HCT116 (cell line): ENCODE results near the gene FCER2. TPM values are rescaled to one million over a fixed set of nuclear protein-coding genes. Genes with fewer than 3 reads are reported as not detected.

Experiments
- ATAC-seq: fragments of 200-7000 bp; cut with Tn5 transposase; 2 replicates; pipeline ENCODE4 v1.9.1; 2020; ENCODE audit warnings: mild to moderate bottlenecking, moderate library complexity
- BruUV-seq: library from RNA; stranded (reverse); fragments of 400-500 nt; replicated peaks from 2 replicates; lab custom pipeline; 2021; lab: Mats Ljungman, UMichigan
- CTCF ChIA-PET: fragments of 300-600 bp; sonication (Branson Sonifier 250); formaldehyde crosslinking; loops from one replicate; lab custom pipeline; 2021; ENCODE audit warnings: antibody characterized with exemption; lab: Charles Lee
- POLR2A ChIA-PET: fragments of 300-600, 350-600 bp; sonication (Branson Sonifier 250); formaldehyde crosslinking; loops from one replicate; lab custom pipeline; 2021; ENCODE audit warnings: antibody characterized with exemption; lab: Charles Lee
- RAD21 ChIA-PET, 2 experiments: fragments of 300-600 bp; sonication (Branson Sonifier 250); formaldehyde crosslinking; loops; one replicate each; lab custom pipeline; 2023; ENCODE audit warnings: low total read pairs in 2 of 2; ENCODE audit not compliant: uncharacterized antibody in 2 of 2, unreplicated experiment in 2 of 2, low non-redundant PET in 1 of 2; lab: Charles Lee
- DNase-seq: peaks from one replicate; pipeline ENCODE4 v3.0.0-alpha.2; 2010; ENCODE audit warnings: low read depth, low spot score
- H2AFZ ChIP-seq: fragments of 200-600 bp; shearing (Covaris generic), sonication (generic); 2 replicates; pipeline ENCODE4 v1.6.1; 2017; ENCODE audit warnings: low read depth, mixed run types, mixed read lengths, antibody characterized with exemption, low read length; ENCODE audit not compliant: poor library complexity, severe bottlenecking
- H3K27ac ChIP-seq: 2 replicates; pipeline ENCODE4 v1.5.1; 2012; ENCODE audit warnings: low read depth, low read length
- H3K27me3 ChIP-seq: fragments of 200-600 bp; sonication (generic); 2 replicates; pipeline ENCODE4 v1.6.1; 2016; ENCODE audit warnings: mixed run types, low read length, mixed read lengths; ENCODE audit not compliant: insufficient read depth
- H3K36me3 ChIP-seq, 2 experiments: fragments of 200-500 bp in 1 of 2; fragments of 200-600 bp in 1 of 2; sonication (Bioruptor generic) in 1 of 2; sonication (generic) in 1 of 2; 2 replicates each; pipeline versions ENCODE4 v1.5.1 to v1.6.1; 2014 to 2016; ENCODE audit warnings: low read length in 2 of 2, inconsistent platforms in 1 of 2, mixed read lengths in 1 of 2, mixed run types in 1 of 2; ENCODE audit not compliant: insufficient read depth in 2 of 2, control insufficient read depth in 1 of 2
- H3K4me1 ChIP-seq, 2 experiments: fragments of 200-600 bp in 1 of 2; sonication (generic) in 1 of 2; 2 replicates each; pipeline versions ENCODE4 v1.5.1 to v1.6.1; 2012 to 2017; ENCODE audit warnings: low read length in 2 of 2, inconsistent platforms in 1 of 2, mild to moderate bottlenecking in 1 of 2, mixed read lengths in 1 of 2, mixed run types in 1 of 2, moderate library complexity in 1 of 2; ENCODE audit not compliant: insufficient read depth in 2 of 2, control insufficient read depth in 1 of 2
- H3K4me2 ChIP-seq: fragments of 200-600 bp; sonication (generic); 2 replicates; pipeline ENCODE4 v1.6.1; 2017; ENCODE audit warnings: mixed run types, low read length, mixed read lengths
- H3K4me3 ChIP-seq, 2 experiments: fragments of 200-600 bp in 1 of 2; sonication (generic) in 1 of 2; replicated peaks in 1 of 2; 2 replicates each; pipeline ENCODE4 v1.5.1; 2011 to 2016; ENCODE audit warnings: low read length in 2 of 2, control low read depth in 1 of 2, low read depth in 1 of 2, mild to moderate bottlenecking in 1 of 2, mixed read lengths in 1 of 2, mixed run types in 1 of 2
- H3K79me2 ChIP-seq: fragments of 200-600 bp; sonication (generic); 2 replicates; pipeline ENCODE4 v1.6.1; 2017; ENCODE audit warnings: mild to moderate bottlenecking, mixed run types, low read length, moderate library complexity, mixed read lengths; ENCODE audit not compliant: insufficient read depth
- H3K9ac ChIP-seq: fragments of 200-600 bp; sonication (generic); 2 replicates; pipeline ENCODE4 v1.6.1; 2016; ENCODE audit warnings: low read length, mixed read lengths
- H3K9me2 ChIP-seq: fragments of 200-600 bp; sonication (generic), shearing (Covaris generic); 2 replicates; pipeline ENCODE4 v1.6.1; 2017; ENCODE audit warnings: mixed run types, mild to moderate bottlenecking, moderate library complexity; ENCODE audit not compliant: insufficient read depth
- H3K9me3 ChIP-seq, 2 experiments: fragments of 200-500 bp in 1 of 2; fragments of 200-600 bp in 1 of 2; sonication (Bioruptor generic) in 1 of 2; sonication (generic) in 1 of 2; 2 replicates each; pipeline ENCODE4 v1.6.1; 2014 to 2017; ENCODE audit warnings: low read length in 2 of 2, mixed read lengths in 2 of 2, inconsistent platforms in 1 of 2, low read depth in 1 of 2, mild to moderate bottlenecking in 1 of 2, mixed run types in 1 of 2, moderate library complexity in 1 of 2; ENCODE audit not compliant: control insufficient read depth in 1 of 2, insufficient read depth in 1 of 2
- H4K20me1 ChIP-seq: fragments of 200-600 bp; sonication (generic), shearing (Covaris generic); 2 replicates; pipeline ENCODE4 v1.6.1; 2017; ENCODE audit warnings: mixed run types, mild to moderate bottlenecking, moderate library complexity; ENCODE audit not compliant: insufficient read depth
- EGR1 ChIP-seq: IDR thresholded peaks from 2 replicates; pipeline ENCODE4 v1.6.1; 2012; ENCODE audit warnings: low read depth
- ELF1 ChIP-seq: IDR thresholded peaks from 2 replicates; pipeline ENCODE4 v1.6.1; 2012; ENCODE audit warnings: low read depth, borderline replicate concordance
- EZH2 ChIP-seq: fragments of 200-600 bp; sonication (generic); IDR thresholded peaks from 2 replicates; pipeline ENCODE4 v1.6.1; 2017; ENCODE audit warnings: antibody characterized with exemption, mixed run types
- POLR2AphosphoS5 ChIP-seq: IDR thresholded peaks from 2 replicates; pipeline ENCODE4 v1.6.1; 2011; ENCODE audit warnings: mild to moderate bottlenecking, low read depth, low read length, moderate library complexity
- SIN3A ChIP-seq: IDR thresholded peaks from 2 replicates; pipeline ENCODE4 v1.6.1; 2012; ENCODE audit warnings: low read depth
- SP1 ChIP-seq: IDR thresholded peaks from 2 replicates; pipeline ENCODE4 v1.6.1; 2012; ENCODE audit warnings: low read depth
- TCF7L2 ChIP-seq: IDR thresholded peaks from 2 replicates; pipeline ENCODE4 v1.7.0; 2011; ENCODE audit warnings: borderline replicate concordance, inconsistent platforms; ENCODE audit not compliant: insufficient read depth, insufficient read length; ENCODE audit errors: extremely low read depth
- ZFX ChIP-seq: fragments of 450-650 bp; IDR thresholded peaks from 2 replicates; pipeline ENCODE4 v1.6.1; 2017
- intact Hi-C: fragments of 100-400 bp; cut with micrococcal nuclease; formaldehyde crosslinking; loops from 2 replicates; pipeline ENCODE4 v1.10.0; 2022
- total RNA-seq: library from RNA; stranded (reverse); gene quantifications from one replicate; pipeline ENCODE4 v1.2.1, GENCODE V29; 2021; ENCODE audit not compliant: unreplicated experiment

Gene FCER2
- total RNA-seq, 1 experiment from 2014 or later = 0.20 TPM

GRCh38 chr19:7718668-7719067 is 16.7 kb upstream of the FCER2 start:
- CTCF ChIA-PET = no interaction called here
- no peaks in the 10 kb centered on the region for H3K27me3 ChIP-seq
- H4K20me1 ChIP-seq = no peaks in the 10 kb centered on the region
- no peak for ATAC-seq
- peaks cover 0 to 7% of the 10 kb centered on the region in 2 experiments; a peak in 1 of 4 replicates for H3K9me3 ChIP-seq
- intact Hi-C loops = no loop called here
- H3K27ac ChIP-seq = no peak overlapping the region
- no peak for TF ChIP-seq ELF1
- no peak for TF ChIP-seq TCF7L2
- no peak for TF ChIP-seq ZFX
- no peak for TF ChIP-seq SP1
- no peak for TF ChIP-seq POLR2AphosphoS5
- no peak for TF ChIP-seq SIN3A
- POLR2A ChIA-PET = no interaction called here
- no peak for DNase-seq
- no peaks in the 10 kb centered on the region for H3K9me2 ChIP-seq
- no peak overlapping the region for H2AFZ ChIP-seq
- no peak overlapping the region for H3K4me3 ChIP-seq
- no peak overlapping the region for H3K9ac ChIP-seq
- H3K79me2 ChIP-seq = no peaks in the 10 kb centered on the region
- BruUV-seq = no TSS peak
- H3K36me3 ChIP-seq = no peaks in the 10 kb centered on the region
- no peak overlapping the region for H3K4me2 ChIP-seq
- RAD21 ChIA-PET = no interaction called here
- no peaks in the 10 kb centered on the region for H3K4me1 ChIP-seq

GRCh38 chr19:7716762-7717161 is 14.8 kb upstream of the FCER2 start:
- Histone ChIP-seq H3K9ac (no peak overlapping the region), H3K27ac (no peak overlapping the region), H4K20me1 (no peaks in the 10 kb centered on the region), H3K79me2 (no peaks in the 10 kb centered on the region), H3K9me2 (no peaks in the 10 kb centered on the region)
- POLR2A ChIA-PET = no interaction called here
- no peak for TF ChIP-seq EGR1
- TF ChIP-seq EZH2 = no peak
- TF ChIP-seq TCF7L2 = no peak
- TF ChIP-seq, all 23 proteins: peak for 0
- ChIA-PET RAD21 (no interaction called here), CTCF (no interaction called here)
- H3K9me3 ChIP-seq = peaks cover 0 to 7% of the 10 kb centered on the region in 2 experiments; a peak in 1 of 4 replicates
- H3K36me3 ChIP-seq = no peaks in the 10 kb centered on the region
- intact Hi-C loops = no loop called here
- no peak overlapping the region for H2AFZ ChIP-seq
- ATAC-seq = no peak
- no peak overlapping the region for H3K4me3 ChIP-seq
- no peaks in the 10 kb centered on the region for H3K27me3 ChIP-seq
- BruUV-seq = no TSS peak
- no peak for DNase-seq
- H3K4me1 ChIP-seq = no peaks in the 10 kb centered on the region
- H3K4me2 ChIP-seq = no peak overlapping the region
